Tibial nerve (tissue), 4 donors: Measurements from ENCODE around the gene FAAP20. TPM values are rescaled to one million over a fixed set of nuclear protein-coding genes. Genes with fewer than 3 reads are reported as not detected.

Experiments
- DNase-seq, 2 donors: peaks; one replicate each; pipeline ENCODE4 v3.0.0-alpha.2; 2019; ENCODE audit warnings: low spot score in 2 of 2
- H3K27ac ChIP-seq, 4 donors: fragments of 200-600 bp; sonication (generic) in 3 of 4; one replicate each; pipeline ENCODE4 v1.5.1; 2017 to 2019; ENCODE audit warnings: mild to moderate bottlenecking in 1 of 4
- H3K27me3 ChIP-seq, 2 donors: fragments of 200-600 bp; sonication (generic) in 1 of 2; one replicate each; pipeline versions ENCODE4 v1.5.1 to v1.6.0; 2017 to 2019
- H3K36me3 ChIP-seq, 3 donors: fragments of 200-600 bp; sonication (generic); one replicate each; pipeline ENCODE4 v1.5.1; 2018 to 2019
- H3K4me1 ChIP-seq, 4 donors: fragments of 200-600 bp; sonication (generic) in 3 of 4; one replicate each; pipeline ENCODE4 v1.5.1; 2017 to 2019
- H3K4me3 ChIP-seq, 4 donors: fragments of 200-600 bp; sonication (generic) in 3 of 4; one replicate each; pipeline ENCODE4 v1.5.1; 2017 to 2019; ENCODE audit warnings: mild to moderate bottlenecking in 1 of 4, moderate library complexity in 1 of 4
- H3K9me3 ChIP-seq, 4 donors: fragments of 200-600 bp; sonication (generic) in 3 of 4; one replicate each; pipeline ENCODE4 v1.5.1; 2017 to 2019
- EP300 ChIP-seq, 2 donors: sonication (generic); formaldehyde crosslinking; IDR thresholded peaks; one replicate each; pipeline ENCODE4 v1.6.1; 2017; ENCODE audit warnings: antibody characterized with exemption in 2 of 2, mild to moderate bottlenecking in 1 of 2
- POLR2A ChIP-seq, 2 donors: fragments of 450-650 bp; IDR thresholded peaks; one replicate each; pipeline ENCODE4 v1.6.1; 2017; ENCODE audit warnings: antibody characterized with exemption in 2 of 2, mild to moderate bottlenecking in 2 of 2, moderate library complexity in 2 of 2
- WGBS, 2 donors: methylation state at CpG; one replicate each; pipeline ENCODE4 v1.1.5; 2018; 5-methylcytosine and 5-hydroxymethylcytosine counted together
- total RNA-seq, 4 donors: library from RNA; depleted of rRNA; stranded (reverse); fragments of >200 nt; gene quantifications; one replicate each; pipeline ENCODE4 v1.1.0, GENCODE V29; 2016
- TF ChIP-seq, protein P1 (sequence below), 5 experiments: fragments of 200-600 bp in 3 of 5; fragments of 450-650 bp in 2 of 5; sonication (generic) in 3 of 5; IDR thresholded peaks; one replicate each; pipeline ENCODE4 v1.5.1; 2016 to 2019; ENCODE audit warnings: antibody characterized with exemption in 5 of 5, mild to moderate bottlenecking in 3 of 5, moderate library complexity in 2 of 5

Gene FAAP20
- total RNA-seq, 4 donors from 2014 or later, result 32.8 to 60.9 (median 47.3) TPM

DNA sequence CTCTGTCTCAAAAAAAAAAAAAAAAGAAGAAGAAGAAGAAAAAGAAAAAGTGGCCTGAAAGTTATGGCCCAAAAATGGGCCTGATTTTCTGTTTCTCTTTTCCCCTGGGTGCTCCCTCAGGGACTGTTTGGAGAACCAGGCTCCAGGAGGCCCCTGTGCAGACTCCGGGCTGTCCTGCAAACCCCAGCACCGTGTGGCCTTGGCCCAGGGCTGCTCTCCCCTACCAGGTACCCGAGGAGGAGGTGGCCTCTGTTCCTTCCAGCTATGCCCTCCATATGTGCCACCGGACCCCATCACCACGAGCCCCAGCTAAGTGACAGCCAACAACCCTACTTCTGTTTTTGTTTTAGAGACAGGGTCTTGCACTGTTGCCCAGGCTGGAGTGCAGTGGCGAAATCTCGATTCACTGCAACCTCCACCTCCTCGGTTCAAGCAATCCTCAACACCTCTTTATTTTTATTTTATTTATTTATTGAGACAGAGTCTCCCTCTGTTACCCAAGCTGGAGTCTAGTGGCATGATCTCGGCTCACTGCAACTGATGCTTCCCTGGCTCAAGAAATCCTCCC lies 7.5 kb upstream of the FAAP20 start:
- H3K27me3 ChIP-seq, result no peaks in the 10 kb centered on the region
- TF ChIP-seq EP300 (IDR thresholded peaks at IDR 0.05) (no peak), POLR2A (IDR thresholded peaks at IDR 0.05) (no peak)
- TF ChIP-seq, protein P1, sequence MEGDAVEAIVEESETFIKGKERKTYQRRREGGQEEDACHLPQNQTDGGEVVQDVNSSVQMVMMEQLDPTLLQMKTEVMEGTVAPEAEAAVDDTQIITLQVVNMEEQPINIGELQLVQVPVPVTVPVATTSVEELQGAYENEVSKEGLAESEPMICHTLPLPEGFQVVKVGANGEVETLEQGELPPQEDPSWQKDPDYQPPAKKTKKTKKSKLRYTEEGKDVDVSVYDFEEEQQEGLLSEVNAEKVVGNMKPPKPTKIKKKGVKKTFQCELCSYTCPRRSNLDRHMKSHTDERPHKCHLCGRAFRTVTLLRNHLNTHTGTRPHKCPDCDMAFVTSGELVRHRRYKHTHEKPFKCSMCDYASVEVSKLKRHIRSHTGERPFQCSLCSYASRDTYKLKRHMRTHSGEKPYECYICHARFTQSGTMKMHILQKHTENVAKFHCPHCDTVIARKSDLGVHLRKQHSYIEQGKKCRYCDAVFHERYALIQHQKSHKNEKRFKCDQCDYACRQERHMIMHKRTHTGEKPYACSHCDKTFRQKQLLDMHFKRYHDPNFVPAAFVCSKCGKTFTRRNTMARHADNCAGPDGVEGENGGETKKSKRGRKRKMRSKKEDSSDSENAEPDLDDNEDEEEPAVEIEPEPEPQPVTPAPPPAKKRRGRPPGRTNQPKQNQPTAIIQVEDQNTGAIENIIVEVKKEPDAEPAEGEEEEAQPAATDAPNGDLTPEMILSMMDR (IDR thresholded peaks at IDR 0.05), result no peak
- H3K4me3 ChIP-seq, result no peak overlapping the region
- H3K4me1 ChIP-seq, result peaks cover 2 to 61% (median 37%) of the 10 kb centered on the region in 4 donors
- no peak overlapping the region for H3K27ac ChIP-seq
- H3K36me3 ChIP-seq, result no peaks in the 10 kb centered on the region
- no peaks in the 10 kb centered on the region for H3K9me3 ChIP-seq
- 83 to 91% methylated on average over 9 of the region's 9 CpGs for WGBS, 2 donors
- no peak for DNase-seq

DNA sequence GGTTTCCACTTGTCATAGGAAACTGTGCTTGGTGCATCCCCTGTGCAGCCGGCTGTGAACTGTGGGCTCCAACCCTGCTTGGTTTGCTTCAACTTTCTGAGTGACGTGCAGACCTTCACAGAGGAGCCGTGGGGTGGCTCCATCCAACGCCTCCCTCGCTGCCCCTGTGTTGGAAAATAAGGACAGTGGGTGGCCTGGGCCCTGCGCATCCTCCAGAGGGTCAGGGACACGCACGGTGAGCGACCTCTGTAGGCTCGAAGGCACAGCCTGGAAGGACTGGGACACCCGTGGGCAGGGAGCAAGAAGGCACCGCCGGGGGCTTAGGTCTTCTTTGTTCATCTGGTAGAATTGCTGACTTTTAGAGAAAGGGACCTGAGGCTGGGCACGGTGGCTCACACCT lies 6.5 kb upstream of the FAAP20 start:
- Histone ChIP-seq H3K27me3 (no peaks in the 10 kb centered on the region), H3K4me1 (peaks cover 2 to 52% (median 31%) of the 10 kb centered on the region in 4 donors)
- no peak for DNase-seq

DNA sequence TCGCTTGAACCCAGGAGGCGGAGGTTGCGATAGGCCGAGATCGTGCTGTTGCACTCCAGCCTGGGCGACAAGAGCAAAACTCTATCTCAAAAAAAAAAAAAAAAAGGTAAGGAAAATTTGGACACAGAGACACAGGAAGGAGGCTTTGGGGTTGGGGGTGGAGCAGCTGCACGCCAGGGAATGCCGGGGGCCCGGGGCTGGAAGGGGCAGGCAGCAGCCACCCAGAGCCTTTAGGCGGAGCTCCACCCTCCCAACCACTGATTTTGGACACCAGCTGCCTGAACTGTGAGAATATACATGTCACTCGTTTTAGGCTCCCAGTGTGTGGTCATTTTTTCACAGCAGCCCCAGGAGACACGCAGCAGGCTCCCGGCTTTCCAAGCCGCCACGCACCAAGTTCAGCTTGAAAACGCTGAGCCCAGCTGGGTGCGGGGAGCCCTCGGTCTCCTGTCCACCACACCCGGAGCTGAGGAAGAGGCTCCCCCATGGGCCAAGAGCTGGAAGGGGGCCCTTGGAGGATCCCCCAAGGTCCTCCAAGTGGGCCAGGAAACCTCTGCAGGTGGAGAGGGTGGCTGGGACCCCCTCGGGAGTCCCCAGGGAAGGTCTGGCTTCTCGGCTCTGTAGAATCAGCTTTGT lies 5.9 kb upstream of the FAAP20 start:
- Histone ChIP-seq H3K4me1 (peaks cover 0 to 52% (median 31%) of the 10 kb centered on the region in 4 donors), H3K4me3 (no peak overlapping the region)
- TF ChIP-seq, protein P1 (IDR thresholded peaks at IDR 0.05), result no peak
- TF ChIP-seq POLR2A (IDR thresholded peaks at IDR 0.05) (no peak), EP300 (IDR thresholded peaks at IDR 0.05) (no peak)

More for the DNA sequence above, 6.5 kb upstream of the FAAP20 start:
- no peaks in the 10 kb centered on the region for H3K36me3 ChIP-seq
- WGBS, 2 donors, result 86 to 97% methylated on average over 10 to 13 of the region's 14 CpGs
- H3K4me3 ChIP-seq, result no peak overlapping the region
- no peak overlapping the region for H3K27ac ChIP-seq
- TF ChIP-seq POLR2A (IDR thresholded peaks at IDR 0.05) (no peak), EP300 (IDR thresholded peaks at IDR 0.05) (no peak)
- TF ChIP-seq, protein P1 (IDR thresholded peaks at IDR 0.05), result no peak
- no peaks in the 10 kb centered on the region for H3K9me3 ChIP-seq

DNA sequence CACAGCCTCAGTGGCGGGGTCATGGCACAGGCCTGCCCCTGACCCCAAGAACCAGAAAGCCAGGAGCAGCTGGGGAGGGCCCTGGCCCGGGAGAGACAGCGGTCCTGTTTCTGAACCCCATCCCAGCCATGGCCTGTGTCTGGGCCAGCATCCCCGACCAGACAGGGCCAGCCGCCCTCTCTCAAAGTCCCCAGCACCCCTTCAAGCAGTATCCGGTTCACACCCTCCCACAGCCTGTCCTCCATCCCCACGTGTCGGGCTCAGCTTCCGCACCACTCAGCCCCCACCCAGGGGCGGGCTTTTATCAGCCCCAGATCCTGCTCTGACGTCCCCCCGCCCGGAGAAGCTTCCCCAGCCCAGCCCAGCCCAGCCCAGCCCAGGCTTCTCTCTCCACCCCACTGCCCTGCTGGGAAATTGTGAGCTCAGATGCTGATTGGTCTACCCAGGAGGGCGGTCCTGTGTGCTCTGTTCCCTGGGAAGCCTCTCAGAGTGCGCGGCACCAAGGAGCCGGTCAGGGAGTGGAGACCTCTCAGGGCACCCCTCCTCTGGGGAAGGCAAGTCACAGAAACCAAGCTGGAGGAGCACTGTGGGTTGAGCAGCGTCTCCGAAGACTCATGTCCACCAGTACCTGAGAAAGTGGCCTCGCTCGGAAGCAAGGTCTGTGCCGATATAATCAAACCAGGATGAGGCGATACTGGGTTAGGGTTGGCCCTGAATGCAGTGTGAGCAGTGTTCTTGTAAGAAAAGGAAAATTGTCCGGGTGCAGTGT lies 4.7 kb upstream of the FAAP20 start:
- H3K9me3 ChIP-seq, result no peaks in the 10 kb centered on the region
- peaks cover 0 to 51% (median 29%) of the 10 kb centered on the region in 4 donors for H3K4me1 ChIP-seq
- peak overlapping the region; percentile 25 to 48 (median 38) for H3K4me3 ChIP-seq
- peak overlapping the region; percentile 68 to 95 (median 90) for H3K27ac ChIP-seq
- TF ChIP-seq EP300 (IDR thresholded peaks at IDR 0.05), result peak; percentile 59 to 90
- TF ChIP-seq POLR2A (IDR thresholded peaks at IDR 0.05), result peak; percentile 77 to 88
- TF ChIP-seq, protein P1 (IDR thresholded peaks at IDR 0.05), result peak in 1 of 5 experiments; percentile 14
- no peaks in the 10 kb centered on the region for H3K27me3 ChIP-seq
- 5 to 9% methylated on average over 19 to 24 of the region's 24 CpGs for WGBS, 2 donors
- peak; percentile 84 to 86 for DNase-seq
- H3K36me3 ChIP-seq, result no peaks in the 10 kb centered on the region

More for the DNA sequence above, 5.9 kb upstream of the FAAP20 start:
- no peaks in the 10 kb centered on the region for H3K36me3 ChIP-seq
- DNase-seq, result no peak
- 72 to 82% methylated on average over 19 to 20 of the region's 21 CpGs for WGBS, 2 donors
- no peaks in the 10 kb centered on the region for H3K9me3 ChIP-seq
- H3K27me3 ChIP-seq, result no peaks in the 10 kb centered on the region
- H3K27ac ChIP-seq, result peak overlapping the region in 1 of 4 donors; percentile 18
